Retina (tissue), 1 donor: ENCODE data around the gene CDH23.

Experiments
- DNase-seq: peaks from one replicate; pipeline ENCODE4 v3.0.0-alpha.2; 2016

The CDH23 gene

DNA sequence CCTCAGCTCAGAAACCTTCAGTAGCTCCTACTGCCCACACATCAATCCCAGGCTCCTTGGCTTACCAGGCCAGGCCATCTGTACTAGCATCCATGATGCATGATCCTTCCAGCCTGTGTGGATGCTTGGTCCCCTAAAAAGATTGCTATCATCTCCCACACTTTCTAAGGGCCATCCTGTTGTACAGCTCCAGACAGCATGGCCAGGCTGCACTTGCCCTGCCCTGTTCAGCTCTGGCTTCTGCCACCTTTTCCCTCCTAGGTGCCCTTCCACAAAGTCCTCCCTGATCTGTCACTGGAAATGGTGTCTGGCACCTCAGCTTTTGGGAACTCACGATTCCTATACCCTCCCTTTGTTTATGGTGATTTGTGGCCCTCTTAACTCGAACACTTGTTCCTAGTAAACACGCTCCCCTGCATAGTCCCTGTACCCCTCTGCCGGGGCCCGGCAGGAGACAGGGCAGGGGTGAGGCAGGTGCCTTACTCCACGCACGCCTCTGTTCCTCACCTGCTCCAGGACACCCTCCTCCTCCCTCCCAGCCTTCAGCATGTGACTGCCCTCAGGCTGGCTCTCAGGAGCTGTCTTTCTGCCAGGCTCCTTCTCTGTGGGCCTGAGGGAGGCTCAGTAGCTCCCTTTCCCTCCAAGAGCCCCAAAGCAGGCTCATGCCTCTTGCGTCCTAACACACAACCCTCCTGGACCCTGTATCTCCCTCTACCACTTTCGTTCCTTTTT is 71.8 kb downstream of the CDH23 start:
- DNase-seq, result no peak

DNA sequence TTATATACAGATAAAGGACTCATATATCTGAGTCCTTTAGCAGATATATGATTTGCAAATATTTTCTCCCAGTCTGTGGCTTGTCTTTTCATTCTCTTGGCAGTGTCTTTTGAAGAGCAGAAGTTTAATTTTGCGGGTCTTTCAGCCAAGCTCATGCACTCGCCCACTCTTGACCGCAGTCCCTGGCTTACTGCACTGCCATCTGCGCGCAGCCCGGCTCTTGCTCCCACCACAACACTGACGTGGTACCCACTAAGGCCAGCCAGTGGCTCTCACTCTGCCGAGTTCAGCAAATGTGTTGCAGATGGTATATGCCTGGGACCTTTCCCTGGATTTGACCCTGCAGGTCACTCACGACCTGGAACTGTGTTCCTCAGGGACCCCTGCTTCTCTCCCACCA is 74.3 kb downstream of the CDH23 start:
- no peak for DNase-seq

DNA sequence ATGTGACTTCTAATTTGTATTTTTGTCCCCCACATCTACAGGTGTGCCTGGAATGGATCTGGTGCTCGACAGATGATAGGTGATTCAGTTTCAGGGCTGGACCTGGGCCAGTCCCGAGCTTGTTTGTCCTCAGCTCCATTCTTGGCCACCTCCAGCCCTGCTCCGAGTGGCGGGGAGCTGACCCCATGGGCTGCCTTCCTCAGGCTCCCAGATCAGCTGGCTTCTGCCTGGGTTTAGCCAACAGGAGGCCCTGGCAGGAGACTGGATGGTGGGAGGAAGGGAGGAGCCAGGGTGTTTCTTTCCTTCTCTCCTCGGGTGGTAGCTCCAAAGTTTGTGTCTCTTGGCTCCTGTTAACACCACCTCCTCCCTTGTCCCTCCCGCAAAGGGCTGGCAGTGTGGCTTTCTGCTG is 75.2 kb downstream of the CDH23 start:
- no peak for DNase-seq

DNA sequence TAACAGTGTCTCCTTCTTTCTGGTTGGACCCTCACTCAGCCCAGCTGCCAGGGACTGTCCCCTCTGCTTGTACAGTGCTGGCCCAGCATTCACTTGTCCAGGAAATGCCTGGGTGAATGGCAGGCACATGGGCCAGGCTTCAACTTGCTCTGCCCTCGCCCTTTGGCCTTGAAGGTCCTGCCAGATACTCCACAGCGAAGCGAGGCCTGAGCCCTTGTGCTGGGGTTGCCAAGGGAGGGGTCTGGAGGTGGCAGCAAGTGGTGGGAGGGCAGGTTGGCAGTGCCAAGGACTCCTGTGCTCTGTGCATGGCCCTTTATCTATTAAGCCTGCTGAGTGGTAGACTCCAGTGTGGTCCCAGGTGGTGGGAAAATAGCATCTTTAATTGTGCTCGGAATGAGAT is 75.7 kb downstream of the CDH23 start:
- DNase-seq, result no peak

DNA sequence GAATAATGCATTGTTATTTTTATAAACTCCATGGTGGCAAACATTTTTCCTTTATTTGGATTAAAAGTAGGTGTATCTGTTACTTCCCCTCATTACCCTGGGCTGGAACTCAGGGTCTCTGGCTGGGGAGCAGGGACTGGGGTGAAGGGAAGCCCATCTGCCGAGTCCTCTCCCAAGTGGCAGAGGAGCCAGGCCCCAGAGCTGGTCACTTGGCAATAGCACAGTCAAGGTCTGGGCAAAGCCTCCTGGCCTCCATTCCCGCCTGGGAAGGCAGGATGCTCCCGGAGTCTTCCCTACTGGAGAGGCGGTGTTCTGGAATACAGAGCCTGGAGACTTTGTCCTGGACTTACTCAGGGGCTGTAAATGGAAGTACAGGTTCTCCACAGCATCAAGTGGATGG is 76.2 kb downstream of the CDH23 start:
- no peak for DNase-seq

DNA sequence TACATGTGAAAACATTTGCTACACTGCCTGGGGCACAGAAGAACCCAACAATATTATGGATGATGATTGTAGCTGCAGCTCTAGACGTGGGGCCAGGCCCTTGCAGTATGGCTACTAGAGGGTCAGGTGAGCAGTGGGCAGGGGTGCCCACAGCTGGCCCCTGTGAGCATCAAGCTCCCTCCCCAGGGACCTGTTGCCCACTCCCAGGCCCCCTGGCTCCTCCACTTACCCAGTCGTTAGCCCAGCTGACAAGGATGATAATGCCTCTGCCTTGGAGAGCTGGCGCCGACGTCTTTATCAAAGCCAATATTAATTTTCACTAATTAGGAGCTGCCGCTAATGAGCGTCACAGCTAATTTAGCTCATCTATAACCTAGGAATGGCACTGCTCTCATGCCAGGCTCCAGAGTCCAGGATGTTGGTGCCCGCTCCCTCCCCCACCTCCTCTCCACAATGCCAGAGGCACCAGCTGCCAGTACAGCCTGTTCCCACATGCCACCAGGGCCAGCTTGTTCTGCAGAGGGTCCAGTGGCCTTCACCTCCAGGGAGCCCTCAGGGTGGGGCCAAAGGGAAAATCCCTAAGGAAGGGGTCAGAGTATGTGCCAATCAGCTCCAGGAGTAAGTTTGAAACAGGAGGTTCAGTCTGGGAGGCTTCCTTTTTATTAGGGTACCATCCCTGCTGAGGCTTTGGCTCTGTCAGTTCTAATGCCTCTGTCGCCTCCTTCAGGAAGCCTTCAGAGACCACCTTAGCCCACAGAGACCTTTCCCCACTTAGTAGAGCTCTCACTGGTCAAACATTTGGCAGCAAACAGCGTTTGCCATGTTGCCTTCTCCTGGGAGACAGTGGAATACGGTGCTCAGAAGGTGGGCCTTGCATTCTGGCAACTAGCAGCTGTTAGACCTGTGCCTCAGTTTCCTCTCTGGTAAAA is 77.2 kb downstream of the CDH23 start:
- no peak for DNase-seq

DNA sequence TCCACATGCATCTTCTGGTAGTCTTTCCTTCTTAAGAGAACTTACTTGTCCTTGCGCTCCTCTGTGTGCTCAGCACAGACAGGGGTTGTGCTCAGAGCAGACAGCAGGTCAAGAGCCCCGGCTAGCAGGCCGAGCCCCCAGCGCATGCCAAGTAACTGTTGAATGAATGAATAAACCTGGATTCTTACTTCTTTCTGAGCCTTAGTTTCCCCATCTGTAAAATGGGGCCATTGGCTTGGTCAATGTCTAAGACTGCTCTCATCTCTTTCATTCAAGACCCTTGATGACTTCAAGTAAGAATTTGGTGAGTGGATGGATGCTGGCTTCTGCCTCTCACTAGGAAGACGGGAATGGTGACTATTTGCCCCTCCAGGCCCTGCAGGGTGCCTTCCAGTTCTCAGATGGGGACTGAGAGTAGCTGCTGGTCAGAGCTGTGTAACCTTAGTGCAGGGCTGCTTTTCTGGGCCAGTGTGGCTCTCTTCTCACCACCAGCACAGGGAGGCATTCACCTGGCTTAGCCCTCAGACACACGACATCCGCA is 78.1 kb downstream of the CDH23 start:
- no peak for DNase-seq

DNA sequence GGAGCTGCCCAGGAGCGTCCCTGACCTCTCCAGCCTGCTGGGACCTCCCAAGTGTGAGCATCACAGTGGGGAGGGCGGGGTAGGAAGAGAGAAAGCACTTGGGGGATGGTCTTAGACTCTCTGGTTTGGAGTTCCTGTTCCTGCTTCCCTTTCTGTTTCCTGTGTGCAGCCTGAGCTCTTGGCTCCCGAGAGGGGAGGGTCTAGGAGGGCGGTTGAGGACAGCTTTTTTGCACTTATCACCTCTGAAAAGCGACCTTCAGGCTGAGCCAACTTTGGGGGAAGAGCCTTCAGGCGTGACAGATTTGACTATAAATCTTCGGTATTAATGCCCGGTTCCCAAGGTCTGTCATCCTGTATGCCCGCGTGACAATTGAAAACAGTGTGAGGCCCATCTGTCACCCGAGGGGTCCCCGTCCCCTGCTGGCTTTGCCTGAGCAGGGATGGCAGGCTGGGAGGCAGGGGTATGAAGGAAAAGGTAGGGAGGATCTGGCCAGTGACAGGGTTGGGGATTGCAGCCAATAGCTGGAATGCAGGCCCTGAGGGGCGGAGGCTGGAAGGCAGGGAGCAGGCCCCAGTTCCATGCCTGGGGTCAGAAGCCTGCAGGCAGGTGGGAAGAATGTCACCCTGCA is 78.6 kb downstream of the CDH23 start:
- DNase-seq, result no peak

DNA sequence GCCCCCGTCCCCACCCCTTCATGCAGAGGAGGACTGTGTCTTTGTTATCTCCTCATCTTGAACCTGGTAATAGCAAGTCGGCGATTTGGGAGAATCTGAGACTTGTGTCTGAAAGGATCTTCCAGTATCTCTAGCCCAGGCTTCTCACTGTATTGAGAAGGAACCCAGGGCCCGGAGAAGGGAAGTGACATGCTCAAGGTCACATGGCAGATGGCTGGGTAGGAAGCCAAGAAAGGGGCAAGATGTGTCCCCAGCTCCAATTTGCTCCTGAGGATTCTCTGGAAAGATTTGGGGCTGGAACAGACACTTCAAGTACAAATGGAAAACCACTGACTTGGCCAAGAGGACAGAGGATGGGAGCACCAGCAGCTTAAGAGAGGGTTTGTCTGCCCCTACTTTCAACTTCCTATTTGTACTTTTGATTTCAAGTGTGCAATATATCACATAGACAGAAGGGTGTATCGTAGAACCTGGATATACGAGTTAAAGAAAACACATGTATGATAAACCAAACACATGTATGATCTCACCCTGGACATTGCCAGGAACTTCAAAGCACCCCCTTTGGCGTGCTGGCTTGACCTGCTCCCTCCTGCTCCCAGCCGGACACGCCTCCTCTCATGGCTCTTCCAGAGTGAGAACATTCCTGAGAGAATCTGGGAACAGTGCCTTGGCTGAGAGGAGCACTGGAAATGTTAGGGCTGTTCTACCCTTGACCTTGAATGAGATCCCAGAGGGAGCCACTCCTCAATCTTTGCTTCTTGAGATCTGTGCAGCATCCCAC is 79.7 kb downstream of the CDH23 start:
- DNase-seq, result no peak

DNA sequence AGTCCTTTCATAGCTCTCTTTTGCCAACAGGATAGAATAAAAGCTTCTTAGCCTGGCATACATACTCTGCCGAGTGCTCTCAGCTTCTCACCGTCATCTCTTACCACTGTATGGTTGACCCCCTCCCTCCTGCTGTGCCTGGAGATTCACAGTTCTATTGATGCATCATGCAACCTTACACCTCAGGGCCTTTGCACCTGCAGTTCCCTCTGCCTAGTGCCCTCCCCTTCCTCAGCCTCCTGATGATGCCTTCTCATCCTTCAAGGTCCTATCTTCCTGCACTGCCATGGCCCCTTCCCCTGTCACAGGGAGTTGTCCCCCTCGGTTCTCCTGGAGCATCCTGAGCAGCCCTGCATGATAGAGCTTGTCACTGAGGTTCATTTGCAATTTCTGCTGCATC is 81.5 kb downstream of the CDH23 start:
- DNase-seq, result no peak

DNA sequence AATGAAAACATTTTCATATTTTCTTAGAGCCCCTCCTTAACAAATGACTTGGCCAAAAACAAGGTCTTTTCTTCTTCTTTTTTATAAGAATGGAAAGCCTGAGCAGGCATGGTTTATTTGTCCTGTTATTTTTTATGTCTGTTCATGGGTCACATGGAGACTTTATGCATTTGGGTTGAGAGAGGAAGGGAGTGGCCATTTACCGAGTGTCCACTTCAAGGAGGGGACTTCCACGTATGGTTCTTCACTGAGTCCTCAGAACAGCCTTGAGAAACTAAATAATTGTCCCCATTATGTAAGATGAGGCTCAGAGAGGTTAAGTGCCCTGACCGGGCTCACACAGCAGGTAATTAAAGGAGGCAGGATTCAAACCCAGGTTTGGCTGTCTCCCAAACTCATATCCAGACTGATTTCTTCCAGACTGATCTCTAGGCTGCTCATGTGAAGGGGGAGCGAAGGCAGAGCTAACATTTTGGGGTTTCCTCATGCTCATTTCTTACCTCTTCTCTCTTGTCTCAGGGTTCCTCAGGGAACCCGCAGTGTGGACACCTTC is 82.2 kb downstream of the CDH23 start:
- no peak for DNase-seq

DNA sequence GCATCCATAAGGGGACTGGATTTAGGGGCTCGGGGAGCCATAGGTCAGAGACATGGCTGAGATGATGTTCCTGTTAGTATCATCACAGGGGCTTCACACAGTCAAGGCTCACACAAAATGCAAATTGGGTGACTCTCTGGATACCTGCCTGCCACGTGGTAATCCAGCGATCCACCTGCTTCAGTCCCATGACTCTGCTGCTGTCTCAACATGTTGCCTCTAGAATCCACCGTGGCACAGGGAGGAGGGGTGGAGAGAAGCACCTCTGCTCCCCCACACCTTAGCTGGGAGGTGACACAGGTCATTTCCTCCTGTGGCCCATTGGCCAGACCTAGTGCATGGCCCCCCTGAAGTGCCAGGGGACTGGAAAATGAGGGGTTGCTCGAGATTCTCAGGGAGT is 83.1 kb downstream of the CDH23 start:
- DNase-seq, result no peak

DNA sequence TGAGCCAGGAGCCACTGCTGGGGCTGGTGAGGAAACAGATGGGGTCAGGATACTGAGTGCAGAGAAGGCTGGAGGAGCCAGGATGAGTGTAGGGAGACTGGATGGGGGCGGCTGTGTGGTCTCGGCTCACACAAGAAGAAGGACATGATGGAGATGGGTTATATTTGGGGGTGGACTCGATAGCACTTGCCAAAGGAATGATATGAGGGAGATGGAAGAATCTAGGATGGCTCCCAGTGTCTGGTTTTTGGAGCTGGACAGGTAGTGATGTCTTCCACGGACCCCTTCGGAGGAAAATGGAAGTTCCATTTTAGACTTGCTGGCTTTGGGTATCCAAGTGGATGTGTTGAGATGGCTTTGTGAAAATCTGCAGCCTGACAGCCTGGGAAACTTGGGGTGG is 83.9 kb downstream of the CDH23 start:
- no peak for DNase-seq

DNA sequence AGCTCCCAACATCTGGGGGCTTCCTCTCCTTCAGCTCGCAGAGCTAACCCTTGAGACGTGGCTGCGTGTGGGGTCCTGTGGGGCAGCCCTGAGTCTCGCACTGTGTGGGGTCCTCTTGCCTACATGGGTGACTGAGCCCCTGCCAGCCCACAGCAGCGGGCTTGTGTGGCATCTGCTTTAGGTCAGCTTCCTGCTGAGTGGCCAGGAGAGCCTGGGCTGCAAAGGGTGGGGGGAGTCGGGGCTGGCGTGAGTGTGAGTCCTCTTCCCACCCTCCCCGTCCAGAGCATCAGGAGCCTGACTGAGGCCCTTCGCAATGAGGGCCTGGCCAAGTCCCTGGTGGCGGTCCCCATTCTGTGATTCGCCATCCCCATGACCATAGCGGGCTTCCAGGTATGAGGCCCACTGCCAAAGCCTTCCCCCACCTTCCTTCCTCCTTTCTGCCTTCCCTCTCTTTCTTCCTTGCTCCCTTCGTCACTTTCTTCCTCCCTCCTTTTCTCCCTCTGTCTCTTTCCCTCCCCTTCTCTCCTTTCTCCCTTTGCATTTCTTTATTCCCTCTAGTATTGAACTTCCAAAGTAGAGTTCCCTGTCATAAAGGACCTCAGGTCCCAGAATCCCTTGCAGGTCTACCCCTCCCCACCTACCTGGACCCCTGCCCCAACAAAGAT is 85.2 kb downstream of the CDH23 start:
- DNase-seq, result no peak

DNA sequence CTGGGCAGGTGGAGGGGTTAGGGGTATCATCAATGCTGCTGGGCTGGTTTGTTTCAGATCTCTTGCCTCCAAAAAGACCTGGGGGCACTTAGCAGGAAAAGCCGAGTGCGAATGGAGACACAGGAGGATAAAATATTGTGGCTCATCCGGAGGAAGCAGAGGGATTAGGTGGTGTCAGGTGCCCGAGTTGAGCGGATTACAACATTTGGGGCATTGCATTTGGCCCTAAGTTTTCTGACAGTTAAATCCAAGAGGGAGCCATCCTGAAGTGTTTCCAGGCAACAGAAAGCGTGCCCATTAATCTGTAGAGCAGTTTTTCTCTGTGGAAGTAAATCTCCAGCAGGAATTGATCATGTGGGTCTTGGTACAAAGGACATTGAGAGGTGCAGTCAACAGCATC is 85.9 kb downstream of the CDH23 start:
- no peak for DNase-seq

DNA sequence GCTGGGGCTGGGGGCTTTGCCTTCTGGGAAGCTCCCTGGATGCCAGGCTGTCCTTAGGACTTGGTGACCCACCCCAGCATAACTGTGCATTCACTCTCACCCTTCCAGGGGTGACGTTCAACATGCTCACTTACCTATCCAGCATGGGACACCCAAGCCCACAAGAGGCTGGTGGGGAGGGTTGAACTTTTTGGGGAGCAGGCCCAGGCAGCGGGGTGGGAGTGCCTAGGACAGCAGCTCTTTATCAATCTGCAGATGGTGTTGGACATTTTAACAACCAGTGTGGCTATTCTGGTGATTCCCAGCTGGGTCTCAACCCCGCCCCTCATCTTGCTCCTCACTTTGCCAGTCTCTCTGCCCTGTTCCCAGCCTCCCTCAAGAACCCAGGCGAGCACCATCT is 86.4 kb downstream of the CDH23 start:
- no peak for DNase-seq

DNA sequence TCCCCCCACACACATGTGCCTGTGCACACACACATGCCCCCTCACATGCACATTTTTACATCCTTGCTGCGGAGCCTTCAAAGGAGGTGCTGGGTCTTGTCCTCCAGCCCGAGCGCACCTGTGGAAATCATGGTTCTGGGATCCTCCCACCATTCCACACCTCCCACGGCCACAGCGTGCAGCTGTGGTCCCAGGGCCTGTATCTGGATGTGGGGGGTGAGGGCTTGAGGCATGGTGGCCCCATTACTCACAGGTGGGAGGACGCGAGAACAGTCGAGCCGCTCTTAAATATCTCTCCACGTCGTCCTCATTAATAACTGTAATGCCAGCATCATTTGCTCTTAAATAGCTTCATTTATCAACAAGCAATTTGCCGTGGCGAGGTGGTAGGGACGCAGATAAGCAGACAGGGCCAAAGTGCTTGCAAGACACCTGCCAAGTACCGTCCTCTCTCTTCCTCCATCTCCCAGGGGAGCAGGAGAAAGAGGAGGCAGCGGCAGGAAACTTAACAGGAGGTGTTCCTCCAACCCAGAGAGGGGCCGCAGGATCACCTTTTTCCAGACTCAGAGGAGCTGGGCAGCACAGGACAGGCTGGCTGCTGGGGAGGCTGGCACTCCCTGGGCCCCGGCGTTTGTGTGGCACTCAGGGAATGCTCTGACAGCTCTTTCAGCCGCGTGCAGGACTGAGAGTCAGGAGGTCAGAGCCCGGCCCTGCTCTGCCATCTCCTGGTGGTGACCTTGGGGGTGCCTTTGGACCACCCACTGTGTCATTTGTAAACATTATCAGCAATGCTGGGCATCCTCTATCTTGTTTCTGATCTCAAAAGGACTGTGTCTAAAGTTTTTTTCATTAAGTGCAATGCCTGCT is 87.4 kb downstream of the CDH23 start:
- DNase-seq, result no peak

DNA sequence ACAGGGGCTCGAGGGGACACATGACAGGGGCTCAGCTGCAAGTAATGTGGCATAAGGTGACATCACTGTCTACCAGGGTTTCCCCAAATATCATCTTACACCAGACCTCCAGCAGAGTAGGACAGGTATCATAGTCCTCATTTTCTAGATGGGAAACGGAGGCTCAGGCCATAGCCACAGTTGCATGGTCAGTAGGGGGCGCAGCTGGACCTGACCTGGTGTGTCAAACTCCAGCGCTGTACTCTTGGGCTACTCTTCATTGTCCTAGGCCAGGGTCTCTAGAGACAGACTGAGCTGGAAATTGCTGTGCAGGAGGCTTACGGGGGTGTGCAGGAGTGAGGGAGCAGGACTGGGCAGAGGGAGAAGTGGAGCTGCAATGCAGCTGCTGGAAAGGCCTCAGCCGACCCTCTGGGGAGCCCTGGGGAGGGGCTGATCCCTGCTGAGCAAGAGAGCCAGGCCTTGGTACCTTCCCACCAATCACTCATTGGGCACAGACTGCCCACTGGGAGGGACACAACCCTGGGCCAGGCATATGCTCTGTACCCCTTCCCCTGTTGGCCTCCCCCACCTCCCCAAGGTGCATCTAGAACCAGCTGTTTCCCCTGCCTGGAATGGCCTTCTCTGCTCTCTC is 89.9 kb downstream of the CDH23 start:
- peak; percentile 69 for DNase-seq

DNA sequence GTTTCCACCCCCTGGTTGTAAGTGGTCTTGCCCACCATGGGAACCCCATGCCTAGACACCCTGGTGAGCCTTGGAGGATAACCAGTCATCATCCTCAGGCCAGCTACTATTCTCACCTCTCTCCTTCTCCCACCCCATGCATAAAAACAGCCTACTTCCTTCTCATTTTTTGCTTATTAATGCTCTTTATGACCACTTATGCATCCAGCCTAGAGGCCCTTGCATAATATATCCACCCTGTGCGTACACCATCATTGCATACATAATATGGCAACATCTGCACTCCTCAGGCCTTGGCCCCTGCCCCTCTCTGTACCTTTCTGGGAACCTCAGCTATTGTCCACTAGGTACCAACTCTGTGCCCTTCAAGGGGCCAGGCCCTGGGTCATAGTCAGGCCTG is 91.0 kb downstream of the CDH23 start:
- DNase-seq, result no peak

DNA sequence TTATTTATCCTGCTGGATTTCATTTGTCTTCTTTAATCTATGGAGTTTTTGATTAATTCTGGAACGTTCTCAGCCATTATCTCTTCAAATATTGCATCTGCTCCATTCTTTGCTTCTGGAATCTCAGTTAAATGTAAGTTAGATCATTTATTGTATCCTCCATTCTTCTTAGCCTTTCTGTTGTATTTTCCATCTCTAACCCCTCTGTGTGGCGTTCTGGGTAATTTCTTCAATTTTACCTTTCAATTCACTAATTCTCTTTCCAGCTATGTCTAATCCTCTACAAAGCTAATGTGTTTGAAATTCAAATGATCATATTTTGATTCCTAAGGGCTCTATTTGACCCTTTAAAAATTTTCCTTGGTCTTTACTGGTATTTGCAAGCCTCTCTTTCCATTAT is 92.4 kb downstream of the CDH23 start:
- no peak for DNase-seq
